ENCODE data around the gene PTGES3. TPM values are rescaled to one million over a fixed set of nuclear protein-coding genes. Genes with fewer than 3 reads are reported as not detected.

PTGES3 gene
- polyA plus RNA-seq, 3 donors, result 46.1 to 232 (median 187) TPM

DNA sequence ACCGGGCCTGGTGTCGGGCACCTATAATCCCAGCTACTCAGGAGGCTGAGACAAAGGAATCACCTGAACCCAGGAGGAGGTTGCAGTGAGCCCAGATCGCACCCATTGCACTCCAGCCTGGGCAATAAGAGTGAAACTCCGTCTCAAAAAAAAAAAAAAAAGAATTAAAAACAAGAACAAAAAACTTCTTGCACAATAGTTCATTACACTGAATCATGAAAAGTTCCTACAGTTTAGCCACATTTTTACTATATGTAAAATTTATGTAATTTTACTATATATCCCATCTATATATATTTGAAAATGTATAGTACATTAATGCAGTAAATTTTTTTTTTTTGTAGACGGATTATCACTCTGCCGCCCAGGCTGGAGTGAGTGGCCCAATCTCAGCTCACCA, 46.9 kb downstream of the PTGES3 start:
- intact Hi-C loops (cut with micrococcal nuclease), result loop anchor here in 1 of 2 donors (10.0 kb wide), 1 partner anchor 84 kb away; the partner anchor contains the start of gene NACA
- H3K4me3 ChIP-seq (replicated peaks in 1 of 3; ENCODE audit: low read depth in 2 of 3, low read length in 3 of 3), result no peak overlapping the region
- no peaks in the 10 kb centered on the region for H3K9me3 ChIP-seq (replicated peaks in 1 of 2; ENCODE audit: control insufficient read depth in 1 of 2, insufficient read depth in 1 of 2, low read length in 2 of 2)
- peaks cover 42 to 58% of the 10 kb centered on the region in 2 donors for H3K4me1 ChIP-seq (ENCODE audit: control insufficient read depth in 1 of 2, insufficient read depth in 2 of 2, low read length in 2 of 2)
- 90% methylated on average over 2 of the region's 6 CpGs for WGBS (ENCODE audit: insufficient coverage)
- H4K20me1 ChIP-seq (ENCODE audit: insufficient read depth, low read length), result peaks cover 66% of the 10 kb centered on the region
- Mint-ChIP-seq H3K27me3 (ENCODE audit: low read depth in 3 of 3) (peaks cover 0 to 3% (median 2%) of the 10 kb centered on the region in 3 donors), H3K9me3 (no peaks in the 10 kb centered on the region), H3K4me1 (peaks cover 52% of the 10 kb centered on the region), H3K27ac (peak overlapping the region in 6 of 7 donors; percentile 37 to 86 (median 64)), H3K4me3 (no peak overlapping the region), H3K36me3 (peaks cover 61 to 67% of the 10 kb centered on the region in 2 donors)
- no peak overlapping the region for H2AFZ ChIP-seq (ENCODE audit: insufficient read depth, low read depth, low read length, poor library complexity, severe bottlenecking)
- no peaks in the 10 kb centered on the region for H3K27me3 ChIP-seq (ENCODE audit: control insufficient read depth in 2 of 2, insufficient read depth in 2 of 2, low read length in 2 of 2)
- DNase-seq, result peak in 2 of 3 donors; percentile 10 to 28
- peak overlapping the region in 1 of 2 donors; percentile 9 for H3K27ac ChIP-seq (ENCODE audit: low read depth in 1 of 2, low read length in 2 of 2)
- no peak overlapping the region for H3K4me2 ChIP-seq (replicated peaks; ENCODE audit: extremely low read depth, low read length, poor library complexity, severe bottlenecking)
- peaks cover 67 to 70% of the 10 kb centered on the region in 2 donors for H3K36me3 ChIP-seq (replicated peaks in 1 of 2; ENCODE audit: control insufficient read depth in 1 of 2, insufficient read depth in 2 of 2, low read length in 2 of 2)
- TF ChIP-seq, protein P1, sequence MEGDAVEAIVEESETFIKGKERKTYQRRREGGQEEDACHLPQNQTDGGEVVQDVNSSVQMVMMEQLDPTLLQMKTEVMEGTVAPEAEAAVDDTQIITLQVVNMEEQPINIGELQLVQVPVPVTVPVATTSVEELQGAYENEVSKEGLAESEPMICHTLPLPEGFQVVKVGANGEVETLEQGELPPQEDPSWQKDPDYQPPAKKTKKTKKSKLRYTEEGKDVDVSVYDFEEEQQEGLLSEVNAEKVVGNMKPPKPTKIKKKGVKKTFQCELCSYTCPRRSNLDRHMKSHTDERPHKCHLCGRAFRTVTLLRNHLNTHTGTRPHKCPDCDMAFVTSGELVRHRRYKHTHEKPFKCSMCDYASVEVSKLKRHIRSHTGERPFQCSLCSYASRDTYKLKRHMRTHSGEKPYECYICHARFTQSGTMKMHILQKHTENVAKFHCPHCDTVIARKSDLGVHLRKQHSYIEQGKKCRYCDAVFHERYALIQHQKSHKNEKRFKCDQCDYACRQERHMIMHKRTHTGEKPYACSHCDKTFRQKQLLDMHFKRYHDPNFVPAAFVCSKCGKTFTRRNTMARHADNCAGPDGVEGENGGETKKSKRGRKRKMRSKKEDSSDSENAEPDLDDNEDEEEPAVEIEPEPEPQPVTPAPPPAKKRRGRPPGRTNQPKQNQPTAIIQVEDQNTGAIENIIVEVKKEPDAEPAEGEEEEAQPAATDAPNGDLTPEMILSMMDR (IDR thresholded peaks at IDR 0.05), result no peak
- H3K79me2 ChIP-seq (ENCODE audit: insufficient read depth, low read length), result peaks cover 78% of the 10 kb centered on the region
- no peak overlapping the region for H3K9ac ChIP-seq (ENCODE audit: insufficient read depth, low read length, poor library complexity, severe bottlenecking)

DNA sequence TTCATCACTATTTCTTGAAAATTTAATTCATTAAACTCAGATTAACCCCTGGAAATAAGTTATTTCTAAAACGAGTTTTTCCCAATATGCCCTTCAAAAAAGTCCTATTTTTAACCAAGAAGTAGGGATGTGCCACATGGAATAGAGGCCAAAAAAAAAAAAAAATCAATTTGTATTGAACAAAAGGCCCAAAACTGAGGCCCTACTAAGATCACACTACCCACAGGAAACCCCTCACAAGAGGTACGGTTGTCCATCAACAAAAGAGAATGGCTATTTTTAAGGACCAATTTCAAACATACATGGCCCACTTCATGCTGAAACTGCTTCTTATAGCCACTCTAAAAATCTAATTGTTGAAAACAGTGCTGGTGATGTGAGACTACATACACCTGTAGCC, 50.5 kb downstream of the PTGES3 start:
- Histone ChIP-seq H3K79me2 (ENCODE audit: insufficient read depth, low read length) (peaks cover 80% of the 10 kb centered on the region), H3K4me3 (replicated peaks in 1 of 3; ENCODE audit: low read depth in 2 of 3, low read length in 3 of 3) (peak overlapping the region in 1 of 3 experiments; percentile 94), H2AFZ (ENCODE audit: insufficient read depth, low read depth, low read length, poor library complexity, severe bottlenecking) (no peak overlapping the region), H3K36me3 (replicated peaks in 1 of 2; ENCODE audit: control insufficient read depth in 1 of 2, insufficient read depth in 2 of 2, low read length in 2 of 2) (peaks cover 46 to 50% of the 10 kb centered on the region in 2 donors), H4K20me1 (ENCODE audit: insufficient read depth, low read length) (peaks cover 70% of the 10 kb centered on the region), H3K4me1 (ENCODE audit: control insufficient read depth in 1 of 2, insufficient read depth in 2 of 2, low read length in 2 of 2) (peaks cover 51 to 68% of the 10 kb centered on the region in 2 donors), H3K27ac (ENCODE audit: low read depth in 1 of 2, low read length in 2 of 2) (peak overlapping the region in 1 of 2 donors; percentile 92), H3K4me2 (replicated peaks; ENCODE audit: extremely low read depth, low read length, poor library complexity, severe bottlenecking) (peak overlapping the region; percentile 99), H3K9me3 (replicated peaks in 1 of 2; ENCODE audit: control insufficient read depth in 1 of 2, insufficient read depth in 1 of 2, low read length in 2 of 2) (no peaks in the 10 kb centered on the region), H3K9ac (ENCODE audit: insufficient read depth, low read length, poor library complexity, severe bottlenecking) (no peak overlapping the region), H3K27me3 (ENCODE audit: control insufficient read depth in 2 of 2, insufficient read depth in 2 of 2, low read length in 2 of 2) (no peaks in the 10 kb centered on the region)
- no CpG with 5 or more reads among the region's 2 CpGs for WGBS (ENCODE audit: insufficient coverage)
- no peak overlapping the region for H3K4me3 Mint-ChIP-seq
- H3K4me1 Mint-ChIP-seq, result peaks cover 60% of the 10 kb centered on the region
- H3K9me3 Mint-ChIP-seq, result no peaks in the 10 kb centered on the region
- intact Hi-C loops (cut with micrococcal nuclease), result no loop called here
- DNase-seq, result no peak
- TF ChIP-seq, protein P1 (IDR thresholded peaks at IDR 0.05), result no peak
- H3K36me3 Mint-ChIP-seq, result peaks cover 40 to 54% of the 10 kb centered on the region in 2 donors
- peak overlapping the region; percentile 66 to 99 (median 99) for H3K27ac Mint-ChIP-seq
- no peaks in the 10 kb centered on the region for H3K27me3 Mint-ChIP-seq (ENCODE audit: low read depth in 3 of 3)
